ENCODE results near the gene POFUT1.

DNA sequence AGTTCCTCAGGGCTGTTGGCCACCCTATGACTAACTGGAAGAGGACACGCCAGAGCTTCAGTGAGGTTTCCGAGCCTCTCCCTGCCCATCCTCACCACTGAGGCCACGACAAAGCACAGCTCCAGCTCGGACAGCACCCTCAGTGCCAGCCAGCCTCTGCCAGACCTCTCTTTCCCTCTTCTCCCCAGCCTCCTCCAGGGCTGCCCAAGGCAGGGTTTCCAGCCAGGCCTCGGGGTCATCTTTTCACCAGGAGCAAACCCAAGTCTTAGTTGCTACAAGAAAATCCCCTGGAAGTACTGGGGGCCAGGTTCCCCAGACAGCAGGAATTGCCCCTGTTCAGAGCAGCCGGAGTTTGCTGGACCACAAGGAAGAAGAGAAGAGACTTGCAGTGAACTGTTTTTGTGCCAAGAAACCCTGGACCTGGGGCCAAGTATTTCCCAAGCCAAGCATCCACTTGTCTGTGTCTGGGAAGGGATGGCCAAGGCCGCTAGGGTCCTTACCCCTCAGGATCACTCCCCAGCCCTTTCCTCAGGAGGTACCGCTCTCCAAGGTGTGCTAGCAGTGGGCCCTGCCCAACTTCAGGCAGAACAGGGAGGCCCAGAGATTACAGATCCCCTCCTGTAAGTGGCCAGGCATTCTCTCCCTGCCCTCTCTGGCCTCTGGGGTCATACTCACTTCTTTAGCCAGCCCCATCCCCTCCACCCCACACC lies 41.7 kb upstream of the POFUT1 start:
- TF ChIP-seq TAF1 (IDR thresholded peaks at IDR 0.05; ENCODE audit: borderline replicate concordance, insufficient read depth, low read length): no peak
- TF ChIP-seq POLR2AphosphoS5 (IDR thresholded peaks at IDR 0.05; ENCODE audit: low read depth, low read length): no peak
- TF ChIP-seq FOXP2 (optimal IDR thresholded peaks at IDR 0.05; ENCODE audit: borderline replicate concordance, extremely low read depth, extremely low read length, insufficient read depth): no peak

Measured in PFSK-1 (cell line).